Vagina (tissue), 2 donors: Measurements from ENCODE around the gene DNAJC6.

Experiments used
- POLR2A ChIP-seq, 2 donors: fragments of 450-650 bp; IDR thresholded peaks; one replicate each; pipeline ENCODE4 v1.6.1; 2017; ENCODE audit warnings: antibody characterized with exemption in 2 of 2, mild to moderate bottlenecking in 2 of 2, moderate library complexity in 2 of 2
- TF ChIP-seq, protein P1 (sequence below), 3 experiments: fragments of 450-650 bp in 2 of 3; fragments of 200-600 bp in 1 of 3; sonication (generic) in 1 of 3; IDR thresholded peaks; one replicate each; pipeline ENCODE4 v1.5.1; 2017 to 2019; ENCODE audit warnings: antibody characterized with exemption in 3 of 3, mild to moderate bottlenecking in 2 of 3, moderate library complexity in 2 of 3

GRCh38 chr1:65321879-65322278 is 12.5 kb downstream of the DNAJC6 start:
- TF ChIP-seq, protein P1, sequence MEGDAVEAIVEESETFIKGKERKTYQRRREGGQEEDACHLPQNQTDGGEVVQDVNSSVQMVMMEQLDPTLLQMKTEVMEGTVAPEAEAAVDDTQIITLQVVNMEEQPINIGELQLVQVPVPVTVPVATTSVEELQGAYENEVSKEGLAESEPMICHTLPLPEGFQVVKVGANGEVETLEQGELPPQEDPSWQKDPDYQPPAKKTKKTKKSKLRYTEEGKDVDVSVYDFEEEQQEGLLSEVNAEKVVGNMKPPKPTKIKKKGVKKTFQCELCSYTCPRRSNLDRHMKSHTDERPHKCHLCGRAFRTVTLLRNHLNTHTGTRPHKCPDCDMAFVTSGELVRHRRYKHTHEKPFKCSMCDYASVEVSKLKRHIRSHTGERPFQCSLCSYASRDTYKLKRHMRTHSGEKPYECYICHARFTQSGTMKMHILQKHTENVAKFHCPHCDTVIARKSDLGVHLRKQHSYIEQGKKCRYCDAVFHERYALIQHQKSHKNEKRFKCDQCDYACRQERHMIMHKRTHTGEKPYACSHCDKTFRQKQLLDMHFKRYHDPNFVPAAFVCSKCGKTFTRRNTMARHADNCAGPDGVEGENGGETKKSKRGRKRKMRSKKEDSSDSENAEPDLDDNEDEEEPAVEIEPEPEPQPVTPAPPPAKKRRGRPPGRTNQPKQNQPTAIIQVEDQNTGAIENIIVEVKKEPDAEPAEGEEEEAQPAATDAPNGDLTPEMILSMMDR (IDR thresholded peaks at IDR 0.05), result no peak
- no peak for TF ChIP-seq POLR2A (IDR thresholded peaks at IDR 0.05)
